ENCODE data around the gene RRH. TPM values are rescaled to one million over a fixed set of nuclear protein-coding genes. Genes with fewer than 3 reads are reported as not detected.

Gene RRH
- total RNA-seq, 4 donors from 2014 or later = 0.34 TPM; not detected in 3

DNA sequence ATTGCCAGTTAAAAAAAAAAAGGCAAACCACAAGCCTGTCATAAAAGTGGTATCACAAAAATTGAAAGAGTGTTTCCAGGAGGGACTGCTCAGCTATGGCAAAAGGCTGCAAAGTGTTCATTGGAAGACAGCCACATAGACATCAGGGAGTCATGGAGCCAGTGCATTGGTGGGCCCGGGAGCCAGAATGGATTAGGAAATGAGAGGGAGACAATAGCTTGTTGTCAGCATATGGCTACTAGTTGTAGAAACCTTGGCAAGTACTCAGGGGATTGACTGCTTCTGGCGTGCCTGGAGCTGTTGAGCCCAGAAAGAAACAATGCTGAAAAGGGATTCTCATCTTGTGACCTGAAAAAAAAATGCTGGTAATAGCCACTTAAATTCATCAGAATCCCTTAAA lies 7.2 kb upstream of the RRH start:
- DNase-seq (ENCODE audit: low spot score in 2 of 2) = no peak
- 52% methylated on average over 2 of the region's 2 CpGs for WGBS, 2 donors
- intact Hi-C loops (cut with DNase I; ENCODE audit: low total_unique reads) = no loop called here
- H3K4me3 ChIP-seq (ENCODE audit: low read depth, poor library complexity, severe bottlenecking) = no peak overlapping the region
- TF ChIP-seq, protein P1, sequence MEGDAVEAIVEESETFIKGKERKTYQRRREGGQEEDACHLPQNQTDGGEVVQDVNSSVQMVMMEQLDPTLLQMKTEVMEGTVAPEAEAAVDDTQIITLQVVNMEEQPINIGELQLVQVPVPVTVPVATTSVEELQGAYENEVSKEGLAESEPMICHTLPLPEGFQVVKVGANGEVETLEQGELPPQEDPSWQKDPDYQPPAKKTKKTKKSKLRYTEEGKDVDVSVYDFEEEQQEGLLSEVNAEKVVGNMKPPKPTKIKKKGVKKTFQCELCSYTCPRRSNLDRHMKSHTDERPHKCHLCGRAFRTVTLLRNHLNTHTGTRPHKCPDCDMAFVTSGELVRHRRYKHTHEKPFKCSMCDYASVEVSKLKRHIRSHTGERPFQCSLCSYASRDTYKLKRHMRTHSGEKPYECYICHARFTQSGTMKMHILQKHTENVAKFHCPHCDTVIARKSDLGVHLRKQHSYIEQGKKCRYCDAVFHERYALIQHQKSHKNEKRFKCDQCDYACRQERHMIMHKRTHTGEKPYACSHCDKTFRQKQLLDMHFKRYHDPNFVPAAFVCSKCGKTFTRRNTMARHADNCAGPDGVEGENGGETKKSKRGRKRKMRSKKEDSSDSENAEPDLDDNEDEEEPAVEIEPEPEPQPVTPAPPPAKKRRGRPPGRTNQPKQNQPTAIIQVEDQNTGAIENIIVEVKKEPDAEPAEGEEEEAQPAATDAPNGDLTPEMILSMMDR (IDR thresholded peaks at IDR 0.05) = no peak
- no peak for TF ChIP-seq POLR2A (IDR thresholded peaks at IDR 0.05)

DNA sequence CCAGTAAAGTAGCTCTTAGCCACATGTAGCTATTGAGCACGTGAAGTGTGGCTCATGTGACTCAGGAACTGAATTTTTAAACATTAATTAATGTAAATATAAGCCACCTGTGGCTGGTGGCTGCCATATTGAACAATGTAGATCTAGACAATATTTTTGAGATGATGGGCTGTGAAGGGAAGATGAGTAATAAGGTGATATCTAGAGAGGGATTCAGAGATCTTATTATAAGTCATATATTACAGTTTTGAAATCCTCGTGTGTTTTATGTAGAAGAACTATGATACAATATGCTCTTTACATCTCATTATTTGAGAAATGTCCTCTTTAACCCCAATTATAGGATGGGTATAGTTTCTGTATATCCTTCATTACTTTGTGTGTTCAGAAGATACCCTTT lies 6.6 kb upstream of the RRH start:
- 64 to 67% methylated on average over 2 of the region's 2 CpGs for WGBS, 2 donors
- intact Hi-C loops (cut with DNase I; ENCODE audit: low total_unique reads) = no loop called here

DNA sequence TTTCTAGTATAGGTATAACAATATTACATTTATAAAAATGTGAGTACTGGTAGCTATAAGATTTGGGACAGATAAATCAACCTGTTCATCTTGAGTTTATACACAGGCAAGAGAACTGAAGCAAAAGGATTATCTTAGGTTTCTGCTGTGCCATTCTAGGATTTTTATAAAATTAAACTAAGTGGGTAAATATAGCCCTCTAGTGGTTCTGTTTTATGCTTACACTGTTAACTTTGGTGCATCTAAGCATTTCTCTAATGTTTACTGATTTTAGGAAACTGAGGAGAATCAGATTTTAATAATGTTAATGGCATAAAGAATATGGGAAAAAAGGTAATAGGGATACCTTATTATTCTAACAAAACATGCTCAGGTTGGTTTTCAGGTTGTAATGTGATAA lies 1.1 kb upstream of the RRH start:
- no peak for TF ChIP-seq POLR2A (IDR thresholded peaks at IDR 0.05)
- TF ChIP-seq, protein P1 (IDR thresholded peaks at IDR 0.05) = no peak
- DNase-seq (ENCODE audit: low spot score in 2 of 2) = no peak
- intact Hi-C loops (cut with DNase I; ENCODE audit: low total_unique reads) = no loop called here
- no peak overlapping the region for H3K4me3 ChIP-seq (ENCODE audit: low read depth, poor library complexity, severe bottlenecking)

More for the DNA sequence above, 6.6 kb upstream of the RRH start:
- no peak for TF ChIP-seq POLR2A (IDR thresholded peaks at IDR 0.05)
- TF ChIP-seq, protein P1 (IDR thresholded peaks at IDR 0.05) = no peak
- H3K4me3 ChIP-seq (ENCODE audit: low read depth, poor library complexity, severe bottlenecking) = no peak overlapping the region
- no peak for DNase-seq (ENCODE audit: low spot score in 2 of 2)

DNA sequence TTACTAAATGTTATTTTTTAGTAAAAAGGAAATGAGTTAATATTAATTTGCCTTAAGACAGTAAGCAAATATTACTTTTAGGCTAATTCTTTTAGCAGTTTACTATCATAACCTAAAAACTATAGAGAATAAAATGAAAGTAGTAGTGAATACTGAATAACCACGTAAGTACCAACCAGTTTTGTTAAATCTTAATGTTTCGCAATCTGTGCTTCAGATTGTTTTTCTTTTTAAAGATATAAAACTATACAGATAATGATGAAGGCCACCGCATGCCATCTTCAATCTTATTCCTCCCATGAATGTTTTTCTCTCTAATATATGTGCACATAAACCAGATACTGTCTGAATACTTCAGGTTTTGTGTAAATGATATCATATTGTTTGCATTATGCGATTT lies 6.0 kb downstream of the RRH start:
- TF ChIP-seq POLR2A (IDR thresholded peaks at IDR 0.05) = no peak
- TF ChIP-seq, protein P1 (IDR thresholded peaks at IDR 0.05) = no peak
- 91 to 93% methylated on average over 4 of the region's 4 CpGs for WGBS, 2 donors
- intact Hi-C loops (cut with DNase I; ENCODE audit: low total_unique reads) = no loop called here
- no peak overlapping the region for H3K4me3 ChIP-seq (ENCODE audit: low read depth, poor library complexity, severe bottlenecking)
- no peak for DNase-seq (ENCODE audit: low spot score in 2 of 2)

DNA sequence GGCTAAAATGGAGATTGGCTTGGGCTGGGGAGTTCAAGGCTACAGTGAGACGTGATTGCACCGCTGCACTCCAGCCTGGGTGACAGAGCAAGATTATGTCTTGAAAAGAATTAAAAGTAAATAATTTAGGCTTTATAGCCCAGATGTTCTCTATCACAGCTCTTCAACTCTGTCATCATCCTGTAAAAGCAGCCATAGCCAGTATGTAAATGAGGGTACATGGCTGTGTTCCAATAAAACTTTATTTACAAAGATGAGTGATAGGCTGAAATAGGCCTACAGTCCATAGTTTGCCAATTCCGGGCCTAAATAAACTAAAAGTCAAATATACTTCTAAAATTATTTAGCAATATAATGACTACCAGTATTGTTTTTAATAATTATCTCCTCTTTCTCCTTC lies 9.2 kb downstream of the RRH start:
- intact Hi-C loops (cut with DNase I; ENCODE audit: low total_unique reads) = no loop called here
- WGBS, 2 donors = 93% methylated on average over 3 of the region's 3 CpGs

More for the DNA sequence above, 9.2 kb downstream of the RRH start:
- no peak overlapping the region for H3K4me3 ChIP-seq (ENCODE audit: low read depth, poor library complexity, severe bottlenecking)
- TF ChIP-seq, protein P1 (IDR thresholded peaks at IDR 0.05) = no peak
- no peak for TF ChIP-seq POLR2A (IDR thresholded peaks at IDR 0.05)
- no peak for DNase-seq (ENCODE audit: low spot score in 2 of 2)

Data from lower leg skin (tissue), 4 donors.